Measurements from ENCODE around the gene RADIL. TPM values are rescaled to one million over a fixed set of nuclear protein-coding genes. Genes with fewer than 3 reads are reported as not detected.

RADIL gene
- total and polyA plus RNA-seq, 9 of the 15 experiments (the other 6 are each of a cell fraction or from before 2014, with no cell fraction given), result 0.06 to 8.1 (median 1.9) TPM; not detected in 1

GRCh38 chr7:4775250-4775847, 108.2 kb downstream of the RADIL start, which contains the start of gene AP5Z1 (continued):
- TF ChIP-seq, protein P1, sequence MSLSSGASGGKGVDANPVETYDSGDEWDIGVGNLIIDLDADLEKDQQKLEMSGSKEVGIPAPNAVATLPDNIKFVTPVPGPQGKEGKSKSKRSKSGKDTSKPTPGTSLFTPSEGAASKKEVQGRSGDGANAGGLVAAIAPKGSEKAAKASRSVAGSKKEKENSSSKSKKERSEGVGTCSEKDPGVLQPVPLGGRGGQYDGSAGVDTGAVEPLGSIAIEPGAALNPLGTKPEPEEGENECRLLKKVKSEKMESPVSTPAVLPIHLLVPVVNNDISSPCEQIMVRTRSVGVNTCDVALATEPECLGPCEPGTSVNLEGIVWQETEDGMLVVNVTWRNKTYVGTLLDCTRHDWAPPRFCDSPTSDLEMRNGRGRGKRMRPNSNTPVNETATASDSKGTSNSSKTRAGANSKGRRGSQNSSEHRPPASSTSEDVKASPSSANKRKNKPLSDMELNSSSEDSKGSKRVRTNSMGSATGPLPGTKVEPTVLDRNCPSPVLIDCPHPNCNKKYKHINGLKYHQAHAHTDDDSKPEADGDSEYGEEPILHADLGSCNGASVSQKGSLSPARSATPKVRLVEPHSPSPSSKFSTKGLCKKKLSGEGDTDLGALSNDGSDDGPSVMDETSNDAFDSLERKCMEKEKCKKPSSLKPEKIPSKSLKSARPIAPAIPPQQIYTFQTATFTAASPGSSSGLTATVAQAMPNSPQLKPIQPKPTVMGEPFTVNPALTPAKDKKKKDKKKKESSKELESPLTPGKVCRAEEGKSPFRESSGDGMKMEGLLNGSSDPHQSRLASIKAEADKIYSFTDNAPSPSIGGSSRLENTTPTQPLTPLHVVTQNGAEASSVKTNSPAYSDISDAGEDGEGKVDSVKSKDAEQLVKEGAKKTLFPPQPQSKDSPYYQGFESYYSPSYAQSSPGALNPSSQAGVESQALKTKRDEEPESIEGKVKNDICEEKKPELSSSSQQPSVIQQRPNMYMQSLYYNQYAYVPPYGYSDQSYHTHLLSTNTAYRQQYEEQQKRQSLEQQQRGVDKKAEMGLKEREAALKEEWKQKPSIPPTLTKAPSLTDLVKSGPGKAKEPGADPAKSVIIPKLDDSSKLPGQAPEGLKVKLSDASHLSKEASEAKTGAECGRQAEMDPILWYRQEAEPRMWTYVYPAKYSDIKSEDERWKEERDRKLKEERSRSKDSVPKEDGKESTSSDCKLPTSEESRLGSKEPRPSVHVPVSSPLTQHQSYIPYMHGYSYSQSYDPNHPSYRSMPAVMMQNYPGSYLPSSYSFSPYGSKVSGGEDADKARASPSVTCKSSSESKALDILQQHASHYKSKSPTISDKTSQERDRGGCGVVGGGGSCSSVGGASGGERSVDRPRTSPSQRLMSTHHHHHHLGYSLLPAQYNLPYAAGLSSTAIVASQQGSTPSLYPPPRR (CRISPR knock-in tag; IDR thresholded peaks at IDR 0.05; ENCODE audit: borderline replicate concordance), result no peak
- TF ChIP-seq FOXK2 (conservative IDR thresholded peaks at IDR 0.05 in 1 of 2, IDR thresholded peaks at IDR 0.05 in 1 of 2; ENCODE audit: low read depth in 2 of 2) (peak; percentile 73 to 94), ZNF165 (CRISPR knock-in tag; IDR thresholded peaks at IDR 0.05; ENCODE audit: borderline replicate concordance) (no peak), NR2C1 (IDR thresholded peaks at IDR 0.05) (peak; percentile 95), NR2C1 (tag; IDR thresholded peaks at IDR 0.05) (peak; percentile 97), SMARCB1 (IDR thresholded peaks at IDR 0.05; ENCODE audit: insufficient read length, low read depth) (no peak), SMARCC2 (IDR thresholded peaks at IDR 0.05; ENCODE audit: low read depth) (no peak), ZNF140 (CRISPR knock-in tag; IDR thresholded peaks at IDR 0.05) (no peak), SMAD1 (IDR thresholded peaks at IDR 0.05; ENCODE audit: low read depth, low read length, partially characterized antibody) (peak; percentile 12), NR2C2 (CRISPR knock-in tag; IDR thresholded peaks at IDR 0.05) (peak; percentile 90), NR2C2 (tag; IDR thresholded peaks at IDR 0.05) (peak; percentile 99), FOSL1 (tag; conservative IDR thresholded peaks at IDR 0.05) (no peak; the same call in none of the 2 replicates), POLR2G (IDR thresholded peaks at IDR 0.05; ENCODE audit: low read depth, low read length) (peak; percentile 92), USF2 (CRISPR knock-in tag; IDR thresholded peaks at IDR 0.05) (peak; percentile 100), SRSF7 (optimal IDR thresholded peaks at IDR 0.05; ENCODE audit: low read depth, low read length) (no peak), MLLT1 (IDR thresholded peaks at IDR 0.05) (no peak), HIVEP1 (CRISPR knock-in tag; IDR thresholded peaks at IDR 0.05) (0 out of 2 replicates have a peak, but pooled peaks have one; percentile 65)
- TF ChIP-seq, protein P2, sequence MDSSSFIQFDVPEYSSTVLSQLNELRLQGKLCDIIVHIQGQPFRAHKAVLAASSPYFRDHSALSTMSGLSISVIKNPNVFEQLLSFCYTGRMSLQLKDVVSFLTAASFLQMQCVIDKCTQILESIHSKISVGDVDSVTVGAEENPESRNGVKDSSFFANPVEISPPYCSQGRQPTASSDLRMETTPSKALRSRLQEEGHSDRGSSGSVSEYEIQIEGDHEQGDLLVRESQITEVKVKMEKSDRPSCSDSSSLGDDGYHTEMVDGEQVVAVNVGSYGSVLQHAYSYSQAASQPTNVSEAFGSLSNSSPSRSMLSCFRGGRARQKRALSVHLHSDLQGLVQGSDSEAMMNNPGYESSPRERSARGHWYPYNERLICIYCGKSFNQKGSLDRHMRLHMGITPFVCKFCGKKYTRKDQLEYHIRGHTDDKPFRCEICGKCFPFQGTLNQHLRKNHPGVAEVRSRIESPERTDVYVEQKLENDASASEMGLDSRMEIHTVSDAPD (CRISPR knock-in tag; IDR thresholded peaks at IDR 0.05), result no peak
- TF ChIP-seq, protein P3, sequence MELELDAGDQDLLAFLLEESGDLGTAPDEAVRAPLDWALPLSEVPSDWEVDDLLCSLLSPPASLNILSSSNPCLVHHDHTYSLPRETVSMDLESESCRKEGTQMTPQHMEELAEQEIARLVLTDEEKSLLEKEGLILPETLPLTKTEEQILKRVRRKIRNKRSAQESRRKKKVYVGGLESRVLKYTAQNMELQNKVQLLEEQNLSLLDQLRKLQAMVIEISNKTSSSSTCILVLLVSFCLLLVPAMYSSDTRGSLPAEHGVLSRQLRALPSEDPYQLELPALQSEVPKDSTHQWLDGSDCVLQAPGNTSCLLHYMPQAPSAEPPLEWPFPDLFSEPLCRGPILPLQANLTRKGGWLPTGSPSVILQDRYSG (tag; conservative IDR thresholded peaks at IDR 0.05; ENCODE audit: low read depth), result no peak
